Mucosa of stomach (tissue), 1 donor: ENCODE data around the gene DYRK4.

ENCODE experiments used
- H3K27me3 ChIP-seq: one replicate; pipeline ENCODE4 v1.7.0; 2013; ENCODE audit warnings: mild to moderate bottlenecking, low read length; ENCODE audit not compliant: control insufficient read depth, insufficient read depth
- H3K36me3 ChIP-seq: one replicate; pipeline ENCODE4 v1.7.0; 2013; ENCODE audit warnings: low read length; ENCODE audit not compliant: control insufficient read depth, insufficient read depth
- H3K4me1 ChIP-seq: one replicate; pipeline ENCODE4 v1.7.0; 2013; ENCODE audit warnings: mild to moderate bottlenecking, low read length; ENCODE audit not compliant: control insufficient read depth, insufficient read depth
- H3K4me3 ChIP-seq: one replicate; pipeline ENCODE4 v1.7.0; 2013; ENCODE audit warnings: low read length
- H3K9ac ChIP-seq: one replicate; pipeline ENCODE4 v1.7.0; 2013; ENCODE audit warnings: mild to moderate bottlenecking, low read length, moderate library complexity
- H3K9me3 ChIP-seq: one replicate; pipeline ENCODE4 v1.7.0; 2013; ENCODE audit warnings: mild to moderate bottlenecking, low read length, moderate library complexity; ENCODE audit not compliant: control insufficient read depth
- donor health status: Pancreatic carcinoma.

DYRK4 gene

DNA sequence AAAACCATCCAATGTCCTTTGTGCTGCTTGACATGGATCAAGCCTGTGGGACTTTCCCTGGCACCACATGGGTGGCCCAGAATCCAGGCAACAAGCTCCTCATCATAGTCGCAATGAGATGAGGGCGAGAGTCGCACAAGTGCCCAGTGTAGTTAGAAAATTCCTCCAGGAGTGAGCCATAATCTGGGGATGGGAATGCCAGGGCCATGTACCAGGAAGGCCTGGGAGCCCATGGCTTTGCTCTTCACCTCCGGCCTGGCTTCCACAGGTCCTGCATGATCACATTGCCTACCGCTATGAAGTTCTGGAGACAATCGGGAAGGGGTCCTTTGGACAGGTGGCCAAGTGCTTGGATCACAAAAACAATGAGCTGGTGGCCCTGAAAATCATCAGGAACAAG, 33.9 kb downstream of the DYRK4 start:
- Histone ChIP-seq H3K9me3 (no peaks in the 10 kb centered on the region), H3K9ac (no peak overlapping the region), H3K27me3 (no peaks in the 10 kb centered on the region), H3K4me1 (no peaks in the 10 kb centered on the region), H3K4me3 (no peak overlapping the region), H3K36me3 (no peaks in the 10 kb centered on the region)

DNA sequence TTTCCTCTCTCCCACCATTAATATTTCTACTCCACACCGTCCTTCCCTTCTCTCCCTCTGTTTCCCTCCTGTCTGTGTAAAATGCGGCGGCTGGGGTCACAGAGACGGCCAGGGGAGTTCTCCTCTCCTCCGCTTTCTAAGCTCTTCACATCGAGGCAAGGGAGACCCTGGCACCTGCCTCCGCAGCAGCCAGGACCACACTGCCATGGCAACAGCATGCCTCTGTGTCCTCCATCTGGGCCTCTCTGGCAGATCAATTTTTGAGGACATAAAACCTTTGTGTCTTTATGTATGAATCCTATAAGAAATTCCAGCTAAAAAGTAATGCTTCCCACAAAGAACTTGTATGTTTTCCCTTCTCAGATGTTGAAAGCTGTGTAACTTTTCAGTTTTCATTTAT, 41.4 kb downstream of the DYRK4 start:
- no peaks in the 10 kb centered on the region for H3K27me3 ChIP-seq
- H3K36me3 ChIP-seq, result no peaks in the 10 kb centered on the region
- no peak overlapping the region for H3K9ac ChIP-seq
- H3K9me3 ChIP-seq, result no peaks in the 10 kb centered on the region
- no peak overlapping the region for H3K4me3 ChIP-seq
- no peaks in the 10 kb centered on the region for H3K4me1 ChIP-seq

GRCh38 chr12:4603946-4604345, 41.9 kb downstream of the DYRK4 start:
- H3K9me3 ChIP-seq, result no peaks in the 10 kb centered on the region
- H3K4me3 ChIP-seq, result no peak overlapping the region
- no peaks in the 10 kb centered on the region for H3K36me3 ChIP-seq
- no peaks in the 10 kb centered on the region for H3K4me1 ChIP-seq
- H3K27me3 ChIP-seq, result no peaks in the 10 kb centered on the region
- no peak overlapping the region for H3K9ac ChIP-seq

GRCh38 chr12:4604684-4605193, 42.7 kb downstream of the DYRK4 start:
- no peaks in the 10 kb centered on the region for H3K36me3 ChIP-seq
- H3K9ac ChIP-seq, result peak overlapping the region; percentile 83
- no peaks in the 10 kb centered on the region for H3K9me3 ChIP-seq
- no peaks in the 10 kb centered on the region for H3K27me3 ChIP-seq
- no peaks in the 10 kb centered on the region for H3K4me1 ChIP-seq
- H3K4me3 ChIP-seq, result peak overlapping the region; percentile 92

GRCh38 chr12:4607056-4607455, 45.0 kb downstream of the DYRK4 start:
- no peak overlapping the region for H3K4me3 ChIP-seq
- H3K9me3 ChIP-seq, result no peaks in the 10 kb centered on the region
- no peaks in the 10 kb centered on the region for H3K4me1 ChIP-seq
- H3K27me3 ChIP-seq, result no peaks in the 10 kb centered on the region
- peaks cover 4% of the 10 kb centered on the region for H3K36me3 ChIP-seq
- H3K9ac ChIP-seq, result no peak overlapping the region

GRCh38 chr12:4609071-4609470, 47.1 kb downstream of the DYRK4 start:
- no peak overlapping the region for H3K9ac ChIP-seq
- H3K36me3 ChIP-seq, result peaks cover 11% of the 10 kb centered on the region
- no peaks in the 10 kb centered on the region for H3K27me3 ChIP-seq
- no peaks in the 10 kb centered on the region for H3K9me3 ChIP-seq
- no peak overlapping the region for H3K4me3 ChIP-seq
- H3K4me1 ChIP-seq, result no peaks in the 10 kb centered on the region

DNA sequence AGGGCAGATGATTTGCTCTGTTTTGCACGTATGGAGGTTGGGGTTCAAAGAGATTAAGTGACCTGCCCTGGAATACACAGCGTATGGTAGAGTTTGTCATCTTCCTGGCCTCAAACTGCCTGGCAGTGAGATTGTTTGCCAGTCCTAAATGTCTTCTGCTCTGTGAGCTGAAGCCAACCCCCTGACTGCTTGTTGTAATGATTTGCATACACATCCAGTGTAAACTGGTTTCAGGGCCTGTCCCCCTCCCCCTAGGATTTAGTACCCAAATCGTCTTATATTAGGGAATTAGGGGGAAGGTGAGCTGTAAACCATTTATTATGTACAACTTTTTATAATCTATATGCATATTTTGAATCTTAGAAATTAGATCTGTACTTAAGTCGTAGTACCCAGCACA, 48.5 kb downstream of the DYRK4 start:
- no peak overlapping the region for H3K9ac ChIP-seq
- peaks cover 11% of the 10 kb centered on the region for H3K36me3 ChIP-seq
- no peak overlapping the region for H3K4me3 ChIP-seq
- no peaks in the 10 kb centered on the region for H3K27me3 ChIP-seq
- no peaks in the 10 kb centered on the region for H3K9me3 ChIP-seq
- H3K4me1 ChIP-seq, result no peaks in the 10 kb centered on the region

DNA sequence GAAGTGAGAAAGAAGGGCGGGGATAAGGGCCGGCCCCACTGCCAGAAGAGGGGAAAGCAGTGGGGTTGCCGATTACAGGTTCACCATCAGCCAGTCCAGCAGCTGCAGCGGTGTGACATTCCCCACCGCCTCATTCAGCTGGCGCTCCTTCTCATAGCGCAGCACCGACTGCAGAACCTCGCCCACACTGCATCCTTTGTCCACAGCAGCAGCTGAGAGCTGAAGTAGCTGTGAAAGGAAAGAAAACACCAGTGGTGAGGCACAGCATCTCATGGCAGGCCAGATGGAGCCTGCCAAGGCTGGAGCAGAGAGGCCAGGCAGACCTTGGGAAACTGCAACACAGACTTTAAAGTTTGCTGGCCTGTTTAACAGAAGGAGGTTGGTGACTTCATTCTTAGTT, 53.7 kb downstream of the DYRK4 start:
- H3K36me3 ChIP-seq, result peaks cover 10% of the 10 kb centered on the region
- no peaks in the 10 kb centered on the region for H3K4me1 ChIP-seq
- no peak overlapping the region for H3K9ac ChIP-seq
- no peaks in the 10 kb centered on the region for H3K27me3 ChIP-seq
- H3K9me3 ChIP-seq, result no peaks in the 10 kb centered on the region
- H3K4me3 ChIP-seq, result no peak overlapping the region

GRCh38 chr12:4621511-4621910, 59.5 kb downstream of the DYRK4 start:
- Histone ChIP-seq H3K4me3 (no peak overlapping the region), H3K4me1 (no peaks in the 10 kb centered on the region), H3K9me3 (no peaks in the 10 kb centered on the region), H3K27me3 (no peaks in the 10 kb centered on the region), H3K9ac (no peak overlapping the region), H3K36me3 (no peaks in the 10 kb centered on the region)

- no peaks in the 10 kb centered on the region for H3K36me3 ChIP-seq
- H3K9ac ChIP-seq, result no peak overlapping the region
- no peak overlapping the region for H3K4me3 ChIP-seq
- no peaks in the 10 kb centered on the region for H3K4me1 ChIP-seq
- no peaks in the 10 kb centered on the region for H3K27me3 ChIP-seq
- H3K9me3 ChIP-seq, result no peaks in the 10 kb centered on the region
These were observed 64.5 kb downstream of the DYRK4 start for GRCh38 chr12:4626543-4626942.

GRCh38 chr12:4628406-4628805, 66.4 kb downstream of the DYRK4 start:
- H3K9me3 ChIP-seq, result no peaks in the 10 kb centered on the region
- no peaks in the 10 kb centered on the region for H3K4me1 ChIP-seq
- H3K9ac ChIP-seq, result no peak overlapping the region
- no peaks in the 10 kb centered on the region for H3K27me3 ChIP-seq
- no peak overlapping the region for H3K4me3 ChIP-seq
- no peaks in the 10 kb centered on the region for H3K36me3 ChIP-seq

DNA sequence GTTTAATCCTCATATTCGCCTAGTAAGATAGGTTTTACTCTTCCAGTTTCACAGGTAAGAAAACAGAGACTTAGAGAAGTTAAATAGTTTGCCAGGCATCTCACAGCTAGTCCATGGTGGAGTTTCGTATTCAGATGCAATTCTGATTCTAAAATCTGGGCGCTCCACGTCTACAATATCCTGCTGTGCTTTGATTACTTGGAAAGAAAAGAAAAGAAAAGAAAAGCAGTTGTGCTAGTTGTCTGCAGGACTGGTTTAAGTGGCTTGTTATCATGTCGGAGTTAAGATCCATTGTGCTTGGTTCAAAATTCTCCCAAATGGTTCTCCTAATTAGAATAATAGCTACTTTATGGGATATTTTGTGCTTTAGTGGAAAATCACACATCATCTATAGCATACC, 68.3 kb downstream of the DYRK4 start:
- Histone ChIP-seq H3K4me3 (no peak overlapping the region), H3K27me3 (no peaks in the 10 kb centered on the region), H3K9me3 (no peaks in the 10 kb centered on the region), H3K4me1 (no peaks in the 10 kb centered on the region), H3K36me3 (no peaks in the 10 kb centered on the region), H3K9ac (no peak overlapping the region)

DNA sequence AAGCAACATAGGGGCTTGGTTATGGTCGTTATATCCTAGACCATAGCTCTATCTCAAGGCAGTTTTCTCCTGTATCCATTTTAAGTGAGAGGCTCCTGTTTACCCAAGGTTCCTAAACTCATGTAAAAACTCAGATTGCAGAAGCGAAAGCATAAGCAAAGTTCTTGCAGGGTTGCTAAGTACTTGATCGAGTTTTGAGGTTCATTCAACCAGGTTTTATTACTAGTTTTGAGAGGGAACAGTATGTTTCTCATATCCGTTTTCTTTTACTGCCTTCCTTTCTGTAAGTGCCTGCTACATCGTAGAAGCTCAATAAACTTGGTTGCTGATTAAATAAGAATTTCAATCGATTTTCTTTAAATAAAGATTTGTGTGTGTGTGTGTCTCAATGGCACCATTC, 81.7 kb downstream of the DYRK4 start:
- Histone ChIP-seq H3K4me1 (peaks cover 9% of the 10 kb centered on the region), H3K36me3 (no peaks in the 10 kb centered on the region), H3K9ac (no peak overlapping the region), H3K27me3 (no peaks in the 10 kb centered on the region), H3K4me3 (no peak overlapping the region), H3K9me3 (no peaks in the 10 kb centered on the region)
